Measurements from ENCODE around the gene PDE8A.
"Not testable (repeated sequence)": the region's sequence is repeated elsewhere in the genome, so short reads cannot be mapped to it uniquely, and the experiment has no call there.

PDE8A gene

GRCh38 chr15:85141726-85142125, 160.1 kb downstream of the PDE8A start:
- no peak for DNase-seq

GRCh38 chr15:85142312-85142711, 160.7 kb downstream of the PDE8A start:
- no peak for DNase-seq

- no peak for DNase-seq
Measured at GRCh38 chr15:85149465-85150129, 167.9 kb downstream of the PDE8A start.

- DNase-seq = no peak
Measured at GRCh38 chr15:85150130-85150480, 168.4 kb downstream of the PDE8A start.

GRCh38 chr15:85151145-85151544, 169.5 kb downstream of the PDE8A start:
- no peak for DNase-seq

GRCh38 chr15:85151861-85152260, 170.2 kb downstream of the PDE8A start:
- no peak for DNase-seq

GRCh38 chr15:85154061-85154460, 172.4 kb downstream of the PDE8A start:
- DNase-seq = no peak

GRCh38 chr15:85155360-85155759, 173.7 kb downstream of the PDE8A start:
- DNase-seq = no peak

GRCh38 chr15:85155857-85156256, 174.2 kb downstream of the PDE8A start:
- no peak for DNase-seq

- no peak for DNase-seq
Measured at GRCh38 chr15:85157344-85157743, 175.7 kb downstream of the PDE8A start.

GRCh38 chr15:85162237-85162636, 180.6 kb downstream of the PDE8A start:
- no peak for DNase-seq

GRCh38 chr15:85164841-85165466, 183.3 kb downstream of the PDE8A start:
- no peak for DNase-seq

- DNase-seq = no peak
Measured at GRCh38 chr15:85167568-85167967, 185.9 kb downstream of the PDE8A start.

- DNase-seq = peak; percentile 78
Measured at GRCh38 chr15:85168642-85169173, 187.1 kb downstream of the PDE8A start.

GRCh38 chr15:85171736-85172135, 190.1 kb downstream of the PDE8A start:
- no peak for DNase-seq

GRCh38 chr15:85172846-85173490, 191.3 kb downstream of the PDE8A start:
- no peak for DNase-seq

GRCh38 chr15:85173630-85174029, 192.0 kb downstream of the PDE8A start:
- DNase-seq = not testable (repeated sequence)

GRCh38 chr15:85174521-85174920, 192.9 kb downstream of the PDE8A start:
- DNase-seq = no peak

GRCh38 chr15:85177042-85177515, 195.4 kb downstream of the PDE8A start:
- not testable (repeated sequence) for DNase-seq

- DNase-seq = no peak
Measured at GRCh38 chr15:85178308-85178707, 196.7 kb downstream of the PDE8A start.

- DNase-seq = no peak
Measured at GRCh38 chr15:85179700-85180099, 198.0 kb downstream of the PDE8A start.

- not testable (repeated sequence) for DNase-seq
Measured at GRCh38 chr15:85185350-85185749, 203.7 kb downstream of the PDE8A start.

- not testable (repeated sequence) for DNase-seq
Measured at GRCh38 chr15:85188171-85188577, 206.5 kb downstream of the PDE8A start.

Measured in activated effector memory CD4-positive, alpha-beta T cell treated with anti-CD3 and anti-CD28 coated beads, Interleukin-2, amount 50 U/mL, for 16 hours (primary cell).